Ishikawa (cell line): ENCODE results near the gene MTHFS.

Experiments used
- EGR1 ChIP-seq: IDR thresholded peaks from 2 replicates; pipeline ENCODE4 v1.6.1; 2012
- EP300 ChIP-seq: IDR thresholded peaks from 2 replicates; pipeline ENCODE4 v1.6.1; 2012; ENCODE audit warnings: borderline replicate concordance
- FOXM1 ChIP-seq: IDR thresholded peaks from 2 replicates; pipeline ENCODE4 v1.6.1; 2012; ENCODE audit warnings: low read depth, borderline replicate concordance
- NFIC ChIP-seq: IDR thresholded peaks from 2 replicates; pipeline ENCODE4 v1.6.1; 2012
- RAD21 ChIP-seq: IDR thresholded peaks from 2 replicates; pipeline ENCODE4 v1.6.1; 2012; ENCODE audit warnings: low read depth
- TAF1 ChIP-seq: IDR thresholded peaks from 2 replicates; pipeline ENCODE4 v1.6.1; 2012; ENCODE audit warnings: low read depth, mild to moderate bottlenecking
- TEAD4 ChIP-seq: IDR thresholded peaks from 2 replicates; pipeline ENCODE4 v1.6.1; 2012
- YY1 ChIP-seq: IDR thresholded peaks from 2 replicates; pipeline ENCODE4 v1.6.1; 2012; ENCODE audit warnings: low read depth
- TF ChIP-seq, protein P1 (sequence below): IDR thresholded peaks from 2 replicates; pipeline ENCODE4 v1.6.1; 2012
- TF ChIP-seq, protein P2 (sequence below): IDR thresholded peaks from 2 replicates; pipeline ENCODE4 v1.6.1; 2012
- TF ChIP-seq, protein P3 (sequence below): IDR thresholded peaks from 2 replicates; pipeline ENCODE4 v1.6.1; 2012; ENCODE audit warnings: low read depth, mild to moderate bottlenecking

GRCh38 chr15:79878078-79878705, 18.6 kb downstream of the MTHFS start:
- no peak for TF ChIP-seq YY1
- TF ChIP-seq TAF1, result no peak
- TF ChIP-seq, protein P1, sequence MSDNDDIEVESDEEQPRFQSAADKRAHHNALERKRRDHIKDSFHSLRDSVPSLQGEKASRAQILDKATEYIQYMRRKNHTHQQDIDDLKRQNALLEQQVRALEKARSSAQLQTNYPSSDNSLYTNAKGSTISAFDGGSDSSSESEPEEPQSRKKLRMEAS, result no peak
- no peak for TF ChIP-seq RAD21
- TF ChIP-seq, protein P2, sequence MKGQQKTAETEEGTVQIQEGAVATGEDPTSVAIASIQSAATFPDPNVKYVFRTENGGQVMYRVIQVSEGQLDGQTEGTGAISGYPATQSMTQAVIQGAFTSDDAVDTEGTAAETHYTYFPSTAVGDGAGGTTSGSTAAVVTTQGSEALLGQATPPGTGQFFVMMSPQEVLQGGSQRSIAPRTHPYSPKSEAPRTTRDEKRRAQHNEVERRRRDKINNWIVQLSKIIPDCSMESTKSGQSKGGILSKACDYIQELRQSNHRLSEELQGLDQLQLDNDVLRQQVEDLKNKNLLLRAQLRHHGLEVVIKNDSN, result no peak
- TF ChIP-seq EGR1, result no peak
- no peak for TF ChIP-seq EP300
- TF ChIP-seq TEAD4, result no peak
- TF ChIP-seq, protein P3, sequence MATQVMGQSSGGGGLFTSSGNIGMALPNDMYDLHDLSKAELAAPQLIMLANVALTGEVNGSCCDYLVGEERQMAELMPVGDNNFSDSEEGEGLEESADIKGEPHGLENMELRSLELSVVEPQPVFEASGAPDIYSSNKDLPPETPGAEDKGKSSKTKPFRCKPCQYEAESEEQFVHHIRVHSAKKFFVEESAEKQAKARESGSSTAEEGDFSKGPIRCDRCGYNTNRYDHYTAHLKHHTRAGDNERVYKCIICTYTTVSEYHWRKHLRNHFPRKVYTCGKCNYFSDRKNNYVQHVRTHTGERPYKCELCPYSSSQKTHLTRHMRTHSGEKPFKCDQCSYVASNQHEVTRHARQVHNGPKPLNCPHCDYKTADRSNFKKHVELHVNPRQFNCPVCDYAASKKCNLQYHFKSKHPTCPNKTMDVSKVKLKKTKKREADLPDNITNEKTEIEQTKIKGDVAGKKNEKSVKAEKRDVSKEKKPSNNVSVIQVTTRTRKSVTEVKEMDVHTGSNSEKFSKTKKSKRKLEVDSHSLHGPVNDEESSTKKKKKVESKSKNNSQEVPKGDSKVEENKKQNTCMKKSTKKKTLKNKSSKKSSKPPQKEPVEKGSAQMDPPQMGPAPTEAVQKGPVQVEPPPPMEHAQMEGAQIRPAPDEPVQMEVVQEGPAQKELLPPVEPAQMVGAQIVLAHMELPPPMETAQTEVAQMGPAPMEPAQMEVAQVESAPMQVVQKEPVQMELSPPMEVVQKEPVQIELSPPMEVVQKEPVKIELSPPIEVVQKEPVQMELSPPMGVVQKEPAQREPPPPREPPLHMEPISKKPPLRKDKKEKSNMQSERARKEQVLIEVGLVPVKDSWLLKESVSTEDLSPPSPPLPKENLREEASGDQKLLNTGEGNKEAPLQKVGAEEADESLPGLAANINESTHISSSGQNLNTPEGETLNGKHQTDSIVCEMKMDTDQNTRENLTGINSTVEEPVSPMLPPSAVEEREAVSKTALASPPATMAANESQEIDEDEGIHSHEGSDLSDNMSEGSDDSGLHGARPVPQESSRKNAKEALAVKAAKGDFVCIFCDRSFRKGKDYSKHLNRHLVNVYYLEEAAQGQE, result no peak
- TF ChIP-seq FOXM1, result no peak
- TF ChIP-seq NFIC, result no peak
